Measurements from ENCODE around the gene ZSCAN16. TPM values are rescaled to one million over a fixed set of nuclear protein-coding genes. Genes with fewer than 3 reads are reported as not detected.

ZSCAN16 gene
- total and polyA plus RNA-seq, 9 of the 15 experiments (the other 6 are each of a cell fraction or from before 2014, with no cell fraction given) = 0.08 TPM; not detected in 8

- H3K27ac ChIP-seq (ENCODE audit: extremely low read depth, low read depth, low read length) = no peak overlapping the region
- FAIRE-seq = no peak
- DNase-seq (ENCODE audit: extremely low read depth in 1 of 4, low spot score in 3 of 4) = no peak
- peaks cover 84% of the 10 kb centered on the region for H3K36me3 ChIP-seq (ENCODE audit: control insufficient read depth, insufficient read depth, low read length)
- peak; percentile 31 for TF ChIP-seq POLR2B (IDR thresholded peaks at IDR 0.05; ENCODE audit: low read depth, partially characterized antibody)
- 0 out of 2 replicates have a peak, but pooled peaks have one; percentile 42 for TF ChIP-seq PHB2 (IDR thresholded peaks at IDR 0.05; ENCODE audit: low read depth)
- 0 out of 2 replicates have a peak, but pooled peaks have one; percentile 18 for TF ChIP-seq SUPT5H (IDR thresholded peaks at IDR 0.05)
- 0 out of 2 replicates have a peak, but pooled peaks have one; percentile 76 for TF ChIP-seq YBX1 (IDR thresholded peaks at IDR 0.05)
- 0 out of 2 replicates have a peak, but pooled peaks have one; percentile 28 for TF ChIP-seq SNIP1 (IDR thresholded peaks at IDR 0.05; ENCODE audit: low read depth)
- no peak for TF ChIP-seq ATF3 (IDR thresholded peaks at IDR 0.05)
- TF ChIP-seq ATF3 (CRISPR knock-in tag; conservative IDR thresholded peaks at IDR 0.05) = no peak
- peak; percentile 40 for TF ChIP-seq ARHGAP35 (IDR thresholded peaks at IDR 0.05; ENCODE audit: partially characterized antibody)
- TF ChIP-seq HDAC1 (IDR thresholded peaks at IDR 0.05) = no peak
- TF ChIP-seq MBD2 (IDR thresholded peaks at IDR 0.05; ENCODE audit: borderline replicate concordance, low read depth) = no peak
- TF ChIP-seq UBTF (IDR thresholded peaks at IDR 0.05; ENCODE audit: borderline replicate concordance in 1 of 2, low read depth in 2 of 2, low read length in 2 of 2) = no peak
- TF ChIP-seq ZNF586 (CRISPR knock-in tag; conservative IDR thresholded peaks at IDR 0.05) = no peak
- H3K9me1 ChIP-seq (ENCODE audit: control insufficient read depth, insufficient read depth, low read length) = no peaks in the 10 kb centered on the region
- no peaks in the 10 kb centered on the region for H3K79me2 ChIP-seq (ENCODE audit: control insufficient read depth, insufficient read depth, low read length)
- no peak overlapping the region for H3K4me2 ChIP-seq (ENCODE audit: insufficient read depth, low read length)
- no peaks in the 10 kb centered on the region for H3K9me3 ChIP-seq (replicated peaks; ENCODE audit: control insufficient read depth, insufficient read depth, low read depth, low read length)
- no peaks in the 10 kb centered on the region for H3K27me3 ChIP-seq (ENCODE audit: control insufficient read depth in 2 of 2, insufficient read depth in 2 of 2, low read length in 2 of 2)
- ATAC-seq = no peak
- no peaks in the 10 kb centered on the region for H4K20me1 ChIP-seq (replicated peaks; ENCODE audit: control insufficient read depth, insufficient read depth, low read length)
- ChIA-PET CTCF (ENCODE audit: low intra/inter-chr PET ratio) (no interaction called here), POLR2A (interaction anchor here (0.7 to 3.0 kb wide), 3 partner anchors 8 to 223 kb away, joined by 3 to 17 read pairs (median 4); no protein-coding TSS in a partner anchor)
- in situ Hi-C loops (cut with MboI) = no loop called here
- no TSS peak for BruUV-seq (replicated peaks)
- H2AFZ ChIP-seq (ENCODE audit: low read depth, low read length) = no peak overlapping the region
- no peaks in the 10 kb centered on the region; a peak in 1 of 5 replicates for H3K4me1 ChIP-seq (replicated peaks in 1 of 2; ENCODE audit: control insufficient read depth in 2 of 2, insufficient read depth in 2 of 2, low read length in 2 of 2)
- H3K9ac ChIP-seq (ENCODE audit: insufficient read depth in 1 of 2, low read depth in 2 of 2, low read length in 2 of 2) = no peak overlapping the region
- intact Hi-C loops (cut with micrococcal nuclease) = no loop called here
- WGBS (ENCODE audit: insufficient coverage, low coverage, missing lambda C conversion rate) = 45% methylated on average over 1 of the region's 1 CpG
- H3K4me3 ChIP-seq = no peak overlapping the region
Observed at GRCh38 chr6:28118217-28118616, 6.2 kb upstream of the ZSCAN16 start.
